HG03159 (cell line): ENCODE measurements around the gene TUBB6.

Source experiments
- ATAC-seq: cut with Tn5 transposase; IDR thresholded peaks from one replicate; pipeline ENCODE4 v1.9.1; 2021; ENCODE audit warnings: mild to moderate bottlenecking, moderate library complexity; ENCODE audit not compliant: unreplicated experiment

The TUBB6 gene

GRCh38 chr18:12290086-12290485 lies 18.0 kb upstream of the TUBB6 start:
- no peak for ATAC-seq

- ATAC-seq: no peak
Observed at GRCh38 chr18:12291161-12291560, 16.9 kb upstream of the TUBB6 start.

GRCh38 chr18:12291690-12292089 lies 16.4 kb upstream of the TUBB6 start:
- ATAC-seq: no peak

GRCh38 chr18:12293831-12294230 lies 14.2 kb upstream of the TUBB6 start:
- ATAC-seq: no peak

- no peak for ATAC-seq
Observed at GRCh38 chr18:12295389-12296086, 12.5 kb upstream of the TUBB6 start.

GRCh38 chr18:12296087-12296403 lies 12.0 kb upstream of the TUBB6 start:
- no peak for ATAC-seq

- no peak for ATAC-seq
Observed at GRCh38 chr18:12296457-12296856, 11.6 kb upstream of the TUBB6 start.

GRCh38 chr18:12299862-12300261 lies 8.2 kb upstream of the TUBB6 start:
- ATAC-seq: no peak

- ATAC-seq: no peak
Observed at GRCh38 chr18:12301263-12302005, 6.6 kb upstream of the TUBB6 start.

- ATAC-seq: no peak
Observed at GRCh38 chr18:12302391-12303147, 5.5 kb upstream of the TUBB6 start.

GRCh38 chr18:12304351-12305210 lies 3.5 kb upstream of the TUBB6 start:
- no peak for ATAC-seq

GRCh38 chr18:12305211-12305610 lies 2.8 kb upstream of the TUBB6 start:
- no peak for ATAC-seq

GRCh38 chr18:12305930-12306629 lies 2.0 kb upstream of the TUBB6 start:
- no peak for ATAC-seq

GRCh38 chr18:12306752-12307700 lies 1.0 kb upstream of the TUBB6 start:
- no peak for ATAC-seq

GRCh38 chr18:12308386-12309100 lies 502 bp downstream of the TUBB6 start:
- peak; percentile 33 for ATAC-seq

GRCh38 chr18:12309683-12310198 lies 1.7 kb downstream of the TUBB6 start:
- ATAC-seq: no peak

- no peak for ATAC-seq
Observed at GRCh38 chr18:12310762-12311161, 2.7 kb downstream of the TUBB6 start.

GRCh38 chr18:12312976-12313375 lies 4.9 kb downstream of the TUBB6 start:
- ATAC-seq: no peak
